T-helper 2 cell treated with Interferon-gamma antibody and Interleukin-4, amounts not matched to agents 5 μg/mL and 100 μg/mL, for 36 hours (primary cell): ENCODE data around the gene SCAF11.

ENCODE experiments used
- DNase-seq: peaks from one replicate; pipeline ENCODE4 v3.0.0; 2021; ENCODE audit warnings: low spot score
- H3K27ac Mint-ChIP-seq: one replicate; pipeline ENCODE4 v1.8.0; 2021; ENCODE audit warnings: mild to moderate bottlenecking, mixed read lengths
- H3K27me3 Mint-ChIP-seq: one replicate; pipeline ENCODE4 v1.8.0; 2021; ENCODE audit warnings: low read depth, mixed read lengths
- H3K36me3 Mint-ChIP-seq: one replicate; pipeline ENCODE4 v1.8.0; 2021; ENCODE audit warnings: low read depth, mixed read lengths
- H3K4me1 Mint-ChIP-seq: one replicate; pipeline ENCODE4 v1.8.0; 2021; ENCODE audit warnings: low read depth, mixed read lengths
- H3K4me3 Mint-ChIP-seq: one replicate; pipeline ENCODE4 v1.8.0; 2022; ENCODE audit warnings: mild to moderate bottlenecking, moderate library complexity, mixed read lengths
- H3K9me3 Mint-ChIP-seq: one replicate; pipeline ENCODE4 v1.8.0; 2021; ENCODE audit warnings: mixed read lengths

SCAF11 gene

DNA sequence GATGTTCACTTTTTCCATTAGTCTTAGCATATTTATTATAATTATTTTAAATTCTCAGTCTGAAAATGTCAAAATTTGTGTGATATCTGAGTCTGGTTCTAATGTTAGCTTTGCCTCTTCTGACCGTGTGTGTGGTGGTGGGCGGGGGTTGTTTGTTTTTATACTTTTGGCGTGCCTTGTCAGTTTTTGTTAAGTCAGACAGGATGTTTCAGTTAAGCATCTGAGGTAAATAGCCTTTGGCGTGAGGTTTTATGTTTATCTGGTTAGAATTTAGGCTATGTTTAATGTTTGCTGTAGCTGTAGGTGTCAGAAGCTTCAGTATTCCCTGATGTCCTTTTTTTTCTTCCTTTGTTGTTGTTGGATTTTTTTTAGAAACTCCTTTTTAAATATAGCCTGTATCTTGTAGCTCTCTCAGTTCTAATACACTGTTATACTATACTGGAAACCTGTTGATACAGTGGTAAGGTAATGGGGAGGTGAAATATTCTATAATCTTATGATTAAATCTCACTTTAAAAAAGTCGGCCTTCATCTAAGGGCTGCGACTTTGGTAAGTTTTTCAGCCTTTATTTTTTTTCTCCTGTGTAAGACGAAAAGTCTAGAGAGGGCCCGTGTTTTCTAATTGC, 111.6 kb downstream of the SCAF11 start:
- no peaks in the 10 kb centered on the region for H3K27me3 Mint-ChIP-seq
- H3K9me3 Mint-ChIP-seq = peaks cover 17% of the 10 kb centered on the region
- peaks cover 48% of the 10 kb centered on the region for H3K4me1 Mint-ChIP-seq
- peak overlapping the region; percentile 85 for H3K27ac Mint-ChIP-seq
- peak overlapping the region; percentile 73 for H3K4me3 Mint-ChIP-seq
- H3K36me3 Mint-ChIP-seq = peaks cover 83% of the 10 kb centered on the region
- DNase-seq = peak; percentile 34

DNA sequence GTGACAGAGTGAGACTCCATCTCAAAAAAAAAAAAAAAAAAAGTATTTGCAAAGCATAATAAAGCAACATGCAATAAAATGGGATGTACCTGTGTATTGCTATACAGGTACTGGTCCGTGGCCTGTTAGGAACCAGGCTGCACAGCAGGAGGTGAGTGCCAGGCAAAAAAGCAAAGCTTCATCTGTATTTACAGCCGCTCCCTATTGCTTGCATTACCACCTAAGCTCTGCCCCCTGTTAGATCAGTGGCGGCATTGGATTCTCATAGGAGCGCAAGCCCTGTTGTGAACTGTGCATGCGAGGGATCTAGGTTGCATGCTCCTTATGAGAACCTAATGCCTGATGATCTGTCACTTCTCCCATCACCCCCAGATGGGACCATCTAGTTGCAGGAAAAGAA, 113.3 kb downstream of the SCAF11 start:
- H3K4me3 Mint-ChIP-seq = no peak overlapping the region
- H3K27ac Mint-ChIP-seq = peak overlapping the region; percentile 60
- no peaks in the 10 kb centered on the region for H3K27me3 Mint-ChIP-seq
- H3K4me1 Mint-ChIP-seq = peaks cover 54% of the 10 kb centered on the region
- DNase-seq = no peak
- H3K36me3 Mint-ChIP-seq = peaks cover 81% of the 10 kb centered on the region
- H3K9me3 Mint-ChIP-seq = peaks cover 17% of the 10 kb centered on the region

DNA sequence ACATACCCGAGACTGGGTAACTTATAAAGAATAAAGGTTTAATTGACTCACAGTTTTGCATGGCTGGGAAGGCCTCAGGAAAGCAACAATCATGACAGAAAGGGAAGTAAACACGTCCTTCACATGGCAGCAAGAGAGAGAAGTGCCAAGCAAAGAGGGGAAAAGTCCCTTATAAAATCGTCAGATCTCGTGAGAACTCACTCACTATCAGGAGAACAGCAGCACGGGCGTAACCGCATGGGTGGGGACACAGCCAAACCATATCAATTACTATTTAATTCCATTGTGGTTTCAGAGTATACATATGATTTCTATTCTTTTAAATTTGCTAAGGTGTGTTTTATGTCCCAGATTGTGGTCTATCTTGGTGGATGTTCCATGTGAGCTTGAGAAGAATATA, 117.9 kb downstream of the SCAF11 start:
- H3K4me1 Mint-ChIP-seq = peaks cover 25% of the 10 kb centered on the region
- no peaks in the 10 kb centered on the region for H3K27me3 Mint-ChIP-seq
- H3K9me3 Mint-ChIP-seq = peaks cover 8% of the 10 kb centered on the region
- H3K27ac Mint-ChIP-seq = no peak overlapping the region
- no peak overlapping the region for H3K4me3 Mint-ChIP-seq
- no peak for DNase-seq
- H3K36me3 Mint-ChIP-seq = peaks cover 64% of the 10 kb centered on the region
